Stimulated activated CD4-positive, alpha-beta T cell treated with anti-CD3 and anti-CD28 coated beads, Interleukin-1b, Interleukin-23, amount 100 ng/mL, for 24 hours (primary cell): ENCODE measurements around the gene KLK10.
"Not testable (repeated sequence)": the region's sequence is repeated elsewhere in the genome, so short reads cannot be mapped to it uniquely, and the experiment has no call there.

ENCODE experiments used
- DNase-seq, 4 experiments: peaks; one replicate each; pipeline ENCODE4 v3.0.0-alpha.2; 2020; ENCODE audit warnings: low read depth in 4 of 4, low spot score in 1 of 4

Gene KLK10

DNA sequence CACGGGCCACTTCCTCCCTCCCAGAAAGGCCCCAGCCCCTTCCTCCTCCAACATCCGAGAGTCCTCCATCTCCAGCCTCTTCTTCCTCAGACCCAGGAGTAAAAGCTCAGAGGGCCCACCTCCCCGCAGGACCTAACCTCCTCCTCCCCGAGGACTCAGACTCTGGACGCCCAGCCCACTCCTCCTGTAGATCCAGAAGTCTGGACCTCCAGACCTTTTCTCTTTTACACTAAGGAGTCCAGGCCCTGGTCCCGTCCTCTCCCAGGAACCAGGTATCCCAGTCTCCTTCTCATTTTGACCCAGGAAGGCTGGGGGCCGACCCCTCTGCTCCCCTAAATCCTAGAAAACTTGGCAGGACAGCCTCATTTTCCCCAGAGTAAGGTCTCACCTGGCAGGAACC is 16.2 kb downstream of the KLK10 start:
- DNase-seq: no peak

DNA sequence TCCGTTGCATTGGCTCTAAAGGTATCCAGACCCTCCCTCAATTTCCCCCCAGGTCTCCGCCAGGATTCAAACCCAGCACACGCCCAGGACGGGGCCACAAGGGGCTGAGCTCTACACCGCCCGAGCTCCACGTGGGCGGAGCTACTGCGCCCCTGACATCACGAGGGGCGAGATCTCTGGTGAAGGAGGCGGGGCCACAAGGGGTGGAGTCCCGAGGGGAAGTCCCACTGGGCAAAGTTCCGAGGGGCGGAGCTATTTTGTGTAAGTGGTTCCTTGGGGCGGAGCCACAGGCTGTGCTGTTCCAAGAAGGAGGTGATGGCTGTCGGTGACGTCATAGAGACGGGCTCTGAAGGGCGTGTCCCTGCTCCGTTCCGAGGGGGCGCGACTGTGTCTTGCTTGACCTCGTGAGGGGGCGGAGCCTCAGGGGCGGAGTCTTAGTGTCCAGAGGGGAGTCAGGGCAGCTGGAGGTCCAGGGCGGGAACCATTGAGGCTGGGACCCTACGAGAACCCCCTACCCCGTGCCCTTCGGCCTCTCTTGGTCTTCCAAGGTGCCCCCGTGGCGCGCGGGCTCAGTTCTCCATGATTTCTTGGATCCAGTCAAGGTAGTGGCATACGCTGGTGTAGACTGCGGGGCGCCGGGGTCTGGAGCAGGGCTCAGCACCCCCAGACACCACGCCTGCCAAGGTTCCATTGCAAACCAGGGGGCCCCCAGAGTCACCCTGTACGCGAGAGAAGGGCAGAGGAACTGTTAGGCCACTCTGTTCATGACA is 16.8 kb downstream of the KLK10 start:
- DNase-seq: no peak

DNA sequence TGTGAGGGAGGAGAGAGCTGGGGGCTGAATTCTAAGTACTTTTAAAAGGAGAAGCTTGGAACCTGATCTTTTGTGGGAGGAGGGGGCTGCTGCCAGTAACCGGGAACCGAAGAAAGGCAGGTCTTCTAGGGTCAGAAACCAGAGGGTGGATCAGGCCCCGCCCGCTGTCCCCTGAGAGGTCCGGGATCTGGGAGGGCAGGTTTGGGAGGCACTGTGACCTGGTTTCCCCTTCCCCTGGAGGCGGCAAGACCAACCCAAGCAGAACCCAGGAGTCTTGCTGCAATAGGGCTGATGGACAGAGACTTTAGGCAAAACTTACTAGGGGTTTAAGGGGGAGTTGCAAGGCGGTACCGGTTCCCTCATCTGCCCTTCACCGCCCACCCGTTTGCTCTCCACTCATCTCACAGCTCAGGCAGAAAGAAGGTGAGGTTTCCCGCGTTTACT is 17.4 kb downstream of the KLK10 start:
- no peak for DNase-seq

DNA sequence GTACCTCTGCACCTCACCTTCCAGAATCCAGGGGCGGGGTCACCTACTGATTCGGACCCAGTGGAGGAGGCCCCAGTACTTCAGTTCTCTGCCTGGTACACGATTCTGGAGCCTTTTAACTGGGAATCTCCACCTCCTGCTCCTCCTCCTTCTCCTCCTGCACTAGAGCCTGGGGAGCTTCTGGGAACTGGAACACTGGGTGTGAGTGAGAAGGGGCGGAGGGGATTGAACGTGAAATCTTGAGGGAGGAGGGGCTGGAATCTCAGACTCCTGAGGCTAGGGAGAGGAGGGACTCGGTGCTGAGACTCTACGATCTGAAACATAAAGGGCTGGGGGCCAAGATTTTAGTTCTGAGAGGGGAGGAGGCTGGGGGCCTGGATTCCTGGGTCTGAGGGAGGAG is 18.0 kb downstream of the KLK10 start, which contains the start of gene KLK8:
Gene KLK8 (minus strand): TSS at position 90 of the 400 bp plus-strand sequence. CDS start 437 bp downstream, outside the sequence.
- no peak for DNase-seq

DNA sequence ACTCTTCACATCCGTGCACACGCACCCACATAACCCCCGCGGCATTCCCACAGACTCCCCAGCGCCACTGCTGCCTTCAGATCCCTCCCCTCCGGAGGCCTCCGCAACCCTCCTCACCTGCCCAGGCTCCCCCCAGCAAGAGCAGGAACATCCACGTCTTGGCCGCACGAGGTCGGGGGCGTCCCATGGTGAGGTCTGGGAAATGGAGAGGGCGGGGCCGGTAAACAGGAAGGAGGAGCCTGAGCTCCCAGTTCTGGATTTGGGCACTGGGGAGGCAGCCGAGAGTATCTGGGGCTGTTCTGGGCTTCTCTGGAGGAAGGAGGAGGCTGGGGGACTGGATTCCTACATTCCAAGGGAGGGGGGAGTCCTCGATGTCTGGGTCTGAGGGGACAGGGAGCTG is 18.5 kb downstream of the KLK10 start:
- DNase-seq: no peak

DNA sequence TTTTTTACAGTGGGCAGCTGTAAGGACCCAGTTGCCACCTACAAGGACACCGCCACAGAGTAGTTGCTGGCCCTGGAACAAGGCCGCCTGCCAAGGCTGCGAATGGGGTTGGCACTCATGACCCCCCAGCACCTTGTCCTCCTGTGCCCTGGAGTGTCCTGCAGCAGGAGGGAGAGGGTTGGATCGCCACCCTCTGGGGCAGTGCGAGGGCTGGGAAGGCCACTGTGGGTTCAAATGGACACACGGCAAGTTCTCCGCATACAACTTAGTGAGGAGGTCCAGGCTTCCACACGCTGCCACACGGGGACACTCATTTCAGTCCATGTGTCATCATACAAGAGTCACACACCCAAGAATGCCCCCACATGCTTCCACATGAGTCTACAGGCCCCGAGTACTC is 19.1 kb downstream of the KLK10 start:
- no peak for DNase-seq

DNA sequence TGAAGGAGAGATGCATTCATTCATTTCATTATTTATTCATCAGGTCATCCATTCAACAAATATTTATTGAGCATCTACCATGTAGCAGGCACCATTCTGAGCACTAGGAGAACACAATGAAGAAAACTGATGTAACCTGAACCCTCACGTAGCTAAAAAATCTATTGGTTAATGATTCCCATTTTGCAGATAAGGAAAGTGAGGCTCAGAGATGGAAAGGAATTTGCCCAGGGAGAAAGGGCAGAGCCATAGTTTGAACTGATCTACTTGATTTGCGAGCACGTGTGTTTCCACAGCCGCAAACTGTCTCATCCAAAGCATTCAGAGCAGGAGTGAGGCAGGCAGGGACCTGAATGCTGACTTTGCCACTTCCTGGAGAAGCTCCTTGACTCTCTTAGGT is 20.8 kb downstream of the KLK10 start:
- no peak for DNase-seq

DNA sequence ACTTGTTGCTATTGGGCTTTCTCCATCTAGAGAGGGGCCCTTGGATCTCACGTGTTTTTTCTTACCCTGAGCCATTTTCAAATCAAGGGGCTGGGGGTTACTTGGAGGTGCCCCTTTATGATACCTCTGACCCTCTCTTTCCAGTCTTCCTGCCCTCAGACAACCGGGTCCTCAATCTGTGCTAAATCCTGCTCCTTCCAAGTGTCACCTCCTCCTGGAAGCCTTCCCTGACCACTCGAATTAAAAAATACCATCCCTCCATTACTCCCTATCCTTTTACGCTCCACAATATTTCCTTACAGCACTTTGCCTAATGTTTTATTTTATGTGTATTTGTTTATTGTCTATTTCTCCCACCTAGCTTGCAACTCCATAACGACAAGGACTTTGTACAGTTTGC is 21.4 kb downstream of the KLK10 start:
- DNase-seq: no peak

DNA sequence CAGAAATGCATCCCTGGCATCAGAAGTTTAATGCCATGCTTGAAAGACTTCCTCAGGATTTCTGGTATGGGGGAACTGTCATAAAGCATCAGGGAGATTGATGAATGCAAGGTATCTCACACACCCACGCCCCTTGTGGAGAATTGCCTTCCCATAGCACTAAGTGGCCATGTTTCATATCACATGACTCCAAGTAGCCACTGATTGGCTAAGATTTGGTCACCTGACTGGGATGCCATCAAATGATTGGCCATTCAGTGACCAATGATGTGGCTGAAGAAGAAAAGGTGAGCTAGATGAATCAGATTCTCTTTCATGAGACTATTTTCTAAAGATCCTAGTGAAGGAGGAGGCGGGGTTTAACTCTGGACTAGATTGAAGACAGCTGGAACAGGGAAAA is 25.4 kb downstream of the KLK10 start:
- no peak for DNase-seq

DNA sequence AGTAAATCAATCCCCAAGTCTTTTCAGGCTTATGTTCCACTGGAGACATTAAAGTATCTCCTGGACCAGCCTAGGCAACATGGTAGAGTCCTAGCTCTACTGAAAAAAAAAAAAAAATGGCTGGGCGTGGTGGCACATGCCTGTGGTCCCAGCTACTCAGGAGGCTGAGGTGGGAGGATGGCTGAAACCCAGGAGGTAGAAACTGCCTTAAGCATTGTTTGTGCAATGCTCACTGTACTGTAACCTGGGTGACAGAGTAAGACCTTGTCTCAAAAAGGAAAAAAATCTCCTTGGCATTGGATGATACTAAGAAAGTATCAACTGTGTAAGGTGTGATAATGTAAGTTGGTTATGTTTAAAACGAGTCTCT is 26.9 kb downstream of the KLK10 start:
- no peak for DNase-seq

DNA sequence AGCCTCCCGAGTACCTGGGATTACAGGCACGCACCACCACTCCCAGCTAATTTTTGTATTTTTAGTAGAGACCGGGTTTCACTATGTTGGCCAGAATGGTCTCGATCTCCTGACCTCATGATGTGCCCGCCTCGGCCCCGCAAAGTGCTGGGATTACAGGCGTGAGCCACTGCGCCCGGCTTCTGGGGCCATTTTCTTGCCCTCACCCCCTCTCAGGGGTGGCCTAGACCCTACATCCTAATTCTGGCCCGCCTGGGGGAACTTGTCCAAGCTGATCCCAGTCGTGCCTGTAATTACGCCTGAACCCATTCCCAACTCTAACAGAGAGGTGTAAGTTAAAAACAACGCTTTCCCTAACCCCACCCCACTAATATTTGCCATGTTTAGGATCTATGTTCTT is 35.1 kb downstream of the KLK10 start:
- not testable (repeated sequence) for DNase-seq

DNA sequence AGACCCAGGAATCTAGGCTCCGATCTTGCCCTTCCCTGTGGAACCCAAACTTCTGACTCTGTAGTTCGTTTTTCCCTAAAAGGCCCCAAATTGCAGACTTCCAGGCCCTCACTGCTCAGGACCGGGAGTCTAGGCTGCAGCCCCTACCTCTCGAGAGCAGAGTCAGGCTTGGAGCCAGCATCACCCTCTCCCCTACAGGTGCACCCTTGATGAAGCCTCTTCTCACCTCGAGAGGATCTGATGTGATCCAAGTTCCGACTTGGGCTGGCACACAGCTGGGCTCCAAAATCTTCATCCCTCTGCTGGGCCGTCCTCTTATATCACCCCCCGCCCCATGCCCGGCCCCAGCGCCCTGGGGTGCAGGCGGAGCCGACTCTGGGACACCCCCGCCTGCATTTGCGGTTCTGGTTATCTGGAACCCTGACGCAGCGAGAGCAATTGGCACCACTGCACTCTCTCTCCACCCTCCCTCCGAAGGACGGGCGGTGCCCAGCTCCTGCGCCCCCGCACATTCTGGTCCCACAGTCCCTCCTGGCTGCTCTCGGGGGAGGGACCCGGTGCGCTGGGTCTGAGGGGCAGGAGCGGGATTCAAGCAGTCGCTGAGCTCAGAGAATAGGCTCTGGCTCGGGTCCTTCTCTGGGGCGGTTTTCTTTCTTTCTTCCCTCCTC is 35.8 kb downstream of the KLK10 start, which contains the start of gene KLK7:
Gene KLK7 (minus strand): TSS at position 293 of the 668 bp plus-strand sequence. CDS start 1,518 bp downstream, outside the sequence.
- DNase-seq: no peak

DNA sequence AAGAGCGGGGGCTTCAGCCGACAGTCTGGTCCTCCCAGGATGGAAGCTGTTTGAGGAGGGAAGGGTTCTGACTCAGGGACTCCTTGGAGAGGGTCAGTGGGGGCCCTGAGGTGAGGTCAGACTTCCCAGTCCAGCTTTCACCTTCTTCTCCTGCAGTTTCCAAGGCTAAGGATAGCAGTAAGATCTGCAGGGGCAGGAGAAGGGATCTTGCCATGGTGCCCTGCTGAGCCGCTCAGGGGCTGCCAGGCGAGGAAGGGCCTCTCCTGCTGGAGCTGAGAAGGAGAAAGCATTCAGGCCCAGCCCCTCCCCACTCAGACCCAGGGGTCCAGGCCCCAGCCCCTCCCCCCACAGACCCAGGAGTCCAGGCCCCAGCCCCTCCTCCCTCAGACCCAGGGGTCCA is 37.3 kb downstream of the KLK10 start:
- no peak for DNase-seq

DNA sequence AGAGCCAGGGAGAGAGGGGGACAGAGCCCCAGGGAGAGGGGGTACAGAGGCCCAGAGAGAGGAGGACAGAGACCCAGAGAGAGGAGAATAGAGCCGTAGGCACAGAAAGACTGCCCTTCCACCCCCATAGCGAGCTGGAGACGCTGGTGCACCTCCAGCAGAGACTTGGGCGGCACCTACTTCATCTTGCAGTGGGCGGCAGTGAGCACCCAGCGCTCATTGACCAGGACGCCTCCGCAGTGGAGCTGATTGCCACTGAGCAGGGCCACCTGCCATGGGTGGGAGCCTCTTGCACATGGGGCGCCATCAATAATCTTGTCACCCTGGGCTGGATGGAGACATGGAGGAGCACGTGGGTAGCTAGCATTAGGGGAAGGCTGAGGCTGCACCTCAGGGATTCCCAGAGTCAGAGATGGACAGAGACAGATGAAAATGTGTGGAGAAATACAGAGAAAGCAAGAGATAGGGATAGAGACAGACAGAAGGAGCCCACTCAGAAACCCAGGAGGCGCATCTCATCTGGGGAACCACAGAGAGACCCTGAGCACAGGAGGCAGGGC is 37.8 kb downstream of the KLK10 start:
- no peak for DNase-seq

DNA sequence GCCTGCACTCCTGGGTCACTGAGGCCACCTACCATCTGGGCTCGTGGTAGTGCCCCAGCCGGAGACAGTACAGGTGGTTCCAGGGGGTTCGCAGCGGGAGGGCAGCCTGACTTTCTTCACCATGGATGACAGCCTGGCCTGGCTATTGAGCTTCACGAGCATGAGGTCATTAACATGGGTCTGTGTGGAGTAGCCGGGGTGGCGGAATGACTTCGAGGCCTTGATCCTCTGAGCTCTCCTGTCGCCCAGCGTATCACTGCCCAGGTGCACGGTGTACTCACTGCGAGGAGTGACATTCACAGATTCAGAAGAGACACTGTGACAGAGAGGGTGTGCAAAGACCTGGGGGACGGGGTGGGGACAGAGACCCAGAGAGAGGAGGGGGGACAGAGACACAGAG is 39.3 kb downstream of the KLK10 start:
- DNase-seq: no peak

DNA sequence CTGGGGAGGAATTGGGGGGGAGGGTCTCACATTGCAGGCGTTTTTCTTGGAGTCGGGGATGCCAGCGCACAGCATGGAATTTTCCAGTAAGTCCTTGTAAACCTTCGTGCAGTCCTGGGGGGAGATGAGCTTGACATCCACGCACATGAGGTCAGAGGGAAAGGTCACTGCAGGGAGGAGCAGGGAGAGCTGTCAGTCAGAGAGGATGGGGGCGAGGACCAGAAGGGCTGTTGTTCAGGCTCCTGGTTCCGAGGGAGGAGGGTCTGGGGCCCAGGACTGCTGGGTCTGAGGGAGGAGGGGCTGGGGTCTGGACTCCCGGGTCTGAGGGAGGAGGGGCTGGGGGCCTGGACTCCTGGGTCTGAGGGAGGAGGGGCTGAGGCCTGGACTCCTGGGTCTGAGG is 39.8 kb downstream of the KLK10 start:
- no peak for DNase-seq

DNA sequence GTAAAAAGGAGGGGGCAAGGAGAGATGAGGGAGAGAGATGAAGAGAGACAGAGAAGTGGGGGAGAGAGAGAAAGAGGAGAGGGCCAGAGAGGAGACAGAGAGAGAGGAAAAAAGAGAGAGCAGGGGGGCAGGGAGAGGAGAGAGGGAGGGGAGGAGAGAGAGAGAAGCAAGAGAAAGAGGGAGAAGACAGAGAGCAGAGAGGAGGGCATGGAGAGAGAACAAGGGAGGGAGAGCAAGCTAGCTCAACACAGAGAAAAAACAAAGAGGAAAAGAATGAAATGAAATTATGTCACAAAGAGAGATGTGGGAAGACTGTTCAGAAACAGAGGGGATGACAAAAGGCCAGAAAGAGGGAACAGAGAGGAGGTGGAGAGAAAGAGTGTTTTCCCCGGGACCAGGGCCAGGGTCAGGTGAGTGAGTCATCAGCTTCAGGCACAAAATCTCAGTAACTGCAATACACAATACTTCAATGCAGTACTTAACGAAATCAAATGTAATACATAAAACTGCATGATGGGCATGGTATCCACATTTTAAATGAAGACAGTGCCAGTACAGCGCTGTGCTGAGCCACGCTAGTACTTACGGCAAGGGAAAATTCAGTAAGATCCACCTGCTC is 40.6 kb downstream of the KLK10 start:
- DNase-seq: no peak

DNA sequence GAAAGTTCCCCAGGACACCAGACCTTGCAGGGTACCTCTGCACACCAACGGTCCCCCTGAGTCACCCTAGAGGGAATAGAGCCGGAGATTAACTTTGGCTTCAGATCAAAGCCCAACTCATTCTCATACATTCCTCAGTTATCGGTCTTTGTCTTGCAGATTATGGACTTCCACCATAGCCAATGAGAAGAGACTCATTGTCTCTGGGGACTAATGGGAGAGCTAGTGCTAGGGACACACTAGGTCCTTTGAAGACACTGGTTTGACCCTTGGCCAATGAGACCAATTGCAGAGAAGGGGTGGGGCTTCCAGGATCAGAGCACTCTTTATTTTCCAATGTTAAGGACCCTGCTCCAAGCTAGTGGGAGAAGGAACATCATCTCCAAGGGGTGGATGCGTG is 41.9 kb downstream of the KLK10 start:
- no peak for DNase-seq

DNA sequence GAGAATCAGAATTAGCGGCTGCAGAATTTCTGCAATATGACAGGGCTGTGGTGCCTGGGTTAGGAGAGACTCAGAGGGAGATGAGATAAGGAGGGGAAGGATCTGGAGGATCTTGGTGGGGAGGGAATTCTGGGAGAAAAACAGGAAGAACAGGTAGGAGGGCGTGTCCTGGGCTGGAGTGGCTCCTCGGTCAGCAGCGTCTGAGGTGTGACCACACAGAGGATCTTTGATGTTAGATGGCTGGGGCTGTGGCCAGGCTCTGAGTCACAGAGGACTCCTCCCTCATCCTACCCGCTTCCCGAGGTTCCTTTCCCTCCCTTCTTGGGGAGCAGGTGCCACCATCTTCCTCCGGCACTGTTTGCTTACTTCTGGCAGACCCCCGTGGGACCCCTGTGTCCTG is 43.7 kb downstream of the KLK10 start:
- DNase-seq: no peak

DNA sequence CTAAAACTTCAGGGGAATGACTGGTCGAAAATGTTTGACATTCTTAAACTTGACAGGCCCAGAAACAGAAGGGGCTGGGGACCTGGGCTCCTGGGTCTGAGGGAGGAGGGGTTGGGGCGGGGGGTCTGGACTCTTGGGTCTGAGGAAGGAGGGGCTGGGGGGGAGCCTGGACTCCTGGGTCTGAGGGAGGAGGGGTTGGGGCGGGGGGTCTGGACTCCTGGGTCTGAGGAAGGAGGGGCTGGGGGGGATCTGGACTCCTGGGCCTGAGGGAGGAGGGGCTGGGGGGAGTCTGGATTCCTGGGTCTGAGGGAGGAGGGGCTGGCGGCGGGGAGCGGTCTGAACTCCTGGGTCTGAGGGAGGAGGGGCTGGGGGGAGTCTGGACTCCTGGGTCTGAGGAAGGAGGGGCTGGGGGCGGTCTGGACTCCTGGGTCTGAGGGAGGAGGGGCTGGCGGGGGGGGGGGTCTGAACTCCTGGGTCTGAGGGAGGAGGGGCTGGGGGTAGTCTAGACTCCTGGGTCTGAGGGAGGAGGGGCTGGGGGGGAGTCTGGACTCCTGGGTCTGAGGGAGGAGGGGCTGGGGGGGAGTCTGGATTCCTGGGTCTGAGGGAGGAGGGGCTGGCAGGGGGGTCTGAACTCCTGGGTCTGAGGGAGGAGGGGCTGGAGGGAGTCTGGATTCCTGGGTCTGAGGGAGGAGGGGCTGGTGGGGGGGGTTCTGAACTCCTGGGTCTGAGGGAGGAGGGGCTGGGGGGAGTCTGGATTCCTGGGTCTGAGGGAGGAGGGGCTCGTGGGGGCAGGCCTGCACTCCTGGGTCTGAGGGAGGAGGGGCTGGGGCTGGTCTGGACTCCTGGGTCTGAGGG is 44.6 kb downstream of the KLK10 start:
- no peak for DNase-seq

DNA sequence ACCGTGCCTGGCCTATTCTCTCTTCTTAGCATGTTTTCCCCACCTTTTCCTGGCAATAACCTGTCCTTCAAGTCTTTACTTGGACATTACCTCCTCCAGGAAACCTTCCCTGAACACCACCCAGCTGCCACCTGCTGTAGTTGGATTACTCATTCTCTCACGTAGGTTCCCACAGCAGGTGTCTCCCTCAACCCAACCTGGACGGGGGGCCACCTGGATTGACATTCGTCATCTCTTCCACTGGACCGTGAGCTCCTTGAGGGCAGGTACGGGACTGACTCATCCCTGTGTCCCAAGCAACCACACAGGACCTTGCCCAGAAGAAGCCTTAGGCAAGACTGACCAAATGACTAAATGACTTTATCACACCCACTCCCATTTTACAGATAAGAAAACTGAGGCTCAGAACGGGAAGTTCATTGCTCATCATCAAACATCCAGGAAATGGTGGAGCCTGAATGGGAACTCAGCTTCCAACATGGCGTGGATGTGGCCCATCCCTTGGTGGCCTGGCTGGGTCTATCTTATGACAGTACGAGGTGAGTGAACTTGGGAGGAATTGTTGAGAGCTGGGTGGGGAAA is 46.6 kb downstream of the KLK10 start:
- no peak for DNase-seq
